SK-N-SH (cell line): ENCODE results near the gene PKN1. TPM values are rescaled to one million over a fixed set of nuclear protein-coding genes. Genes with fewer than 3 reads are reported as not detected.

Experiments used
- CTCF ChIA-PET: fragments of 300-600, 350-600 bp; formaldehyde crosslinking; extraction: SDS; loops from one replicate; lab custom pipeline; 2021; lab: Yijun Ruan, JAX
- POLR2A ChIA-PET: fragments of 350-600 bp; sonication (Branson Sonifier 250); formaldehyde crosslinking; extraction: SDS; loops from one replicate; lab custom pipeline; 2020; ENCODE audit warnings: antibody characterized with exemption, inconsistent platforms; lab: Yijun Ruan, JAX
- DNase-seq: peaks from one replicate; pipeline ENCODE4 v3.0.0; 2012
- H2AFZ ChIP-seq: fragments of 200-600 bp; sonication (generic); 2 replicates; pipeline ENCODE4 v1.8.1; 2016; ENCODE audit warnings: antibody characterized with exemption, mild to moderate bottlenecking, low read depth
- H3F3A ChIP-seq: fragments of 200-600 bp; sonication (generic); replicated peaks from 2 replicates; pipeline ENCODE3; 2016; ENCODE audit warnings: antibody characterized with exemption, mild to moderate bottlenecking; ENCODE audit not compliant: insufficient read depth
- H3K27ac ChIP-seq, 2 experiments: fragments of 200-500 bp in 1 of 2; fragments of 200-600 bp in 1 of 2; sonication (Bioruptor generic) in 1 of 2; sonication (generic), shearing (Covaris generic) in 1 of 2; 2 replicates each; pipeline versions ENCODE4 v1.5.1 to v1.6.1; 2014 to 2016; ENCODE audit warnings: low read depth in 2 of 2, inconsistent platforms in 1 of 2, low read length in 1 of 2, mild to moderate bottlenecking in 1 of 2, mixed read lengths in 1 of 2
- H3K27me3 ChIP-seq: fragments of 200-600 bp; sonication (generic), shearing (Covaris generic); 2 replicates; pipeline ENCODE4 v1.6.1; 2016; ENCODE audit warnings: mixed run types; ENCODE audit not compliant: insufficient read depth
- H3K36me3 ChIP-seq, 2 experiments: fragments of 200-500 bp in 1 of 2; fragments of 200-600 bp in 1 of 2; sonication (Bioruptor generic) in 1 of 2; sonication (generic) in 1 of 2; replicated peaks in 1 of 2; 2 replicates each; pipeline versions ENCODE3 to v1.5.1; 2014 to 2016; ENCODE audit warnings: low read length in 1 of 2, mild to moderate bottlenecking in 1 of 2; ENCODE audit not compliant: insufficient read depth in 2 of 2, control insufficient read depth in 1 of 2
- H3K4me1 ChIP-seq, 2 experiments: fragments of 200-500 bp in 1 of 2; fragments of 200-600 bp in 1 of 2; sonication (Bioruptor generic) in 1 of 2; sonication (generic), shearing (Covaris generic) in 1 of 2; 2 replicates each; pipeline versions ENCODE4 v1.5.1 to v1.6.1; 2014 to 2016; ENCODE audit warnings: low read depth in 1 of 2, low read length in 1 of 2, mixed run types in 1 of 2; ENCODE audit not compliant: insufficient read depth in 2 of 2, control insufficient read depth in 1 of 2
- H3K4me2 ChIP-seq: fragments of 200-600 bp; sonication (generic), shearing (Covaris generic); 2 replicates; pipeline ENCODE4 v1.6.1; 2017; ENCODE audit warnings: mixed run types
- H3K4me3 ChIP-seq, 2 experiments: fragments of 200-500 bp in 1 of 2; fragments of 200-600 bp in 1 of 2; sonication (Bioruptor generic) in 1 of 2; sonication (generic), shearing (Covaris generic) in 1 of 2; 2 replicates each; pipeline versions ENCODE4 v1.5.1 to v1.8.1; 2014 to 2016; ENCODE audit warnings: low read depth in 2 of 2, inconsistent platforms in 1 of 2, low read length in 1 of 2, mild to moderate bottlenecking in 1 of 2, mixed read lengths in 1 of 2, moderate library complexity in 1 of 2
- H3K79me2 ChIP-seq: fragments of 200-600 bp; sonication (generic); 2 replicates; pipeline ENCODE4 v1.8.1; 2017; ENCODE audit warnings: mild to moderate bottlenecking; ENCODE audit not compliant: insufficient read depth
- H3K9ac ChIP-seq: fragments of 200-600 bp; sonication (generic); 2 replicates; pipeline ENCODE4 v1.6.1; 2017; ENCODE audit warnings: mixed run types
- H3K9me2 ChIP-seq: fragments of 200-600 bp; sonication (generic); 2 replicates; pipeline ENCODE4 v1.6.1; 2017; ENCODE audit warnings: mixed run types
- H3K9me3 ChIP-seq: fragments of 200-600 bp; sonication (generic); 2 replicates; pipeline ENCODE4 v1.6.1; 2017; ENCODE audit warnings: mixed run types, mild to moderate bottlenecking, moderate library complexity
- H4K20me1 ChIP-seq: fragments of 200-600 bp; sonication (generic); 2 replicates; pipeline ENCODE4 v1.6.1; 2017; ENCODE audit warnings: mild to moderate bottlenecking, mixed run types; ENCODE audit not compliant: insufficient read depth
- CHD2 ChIP-seq: fragments of 150-350 bp; IDR thresholded peaks from 2 replicates; pipeline ENCODE4 v1.6.1; 2018; ENCODE audit warnings: low read length; ENCODE audit not compliant: partially characterized antibody
- ELF1 ChIP-seq: IDR thresholded peaks from 2 replicates; pipeline ENCODE4 v1.4.0; 2012
- EP300 ChIP-seq, 2 experiments: IDR thresholded peaks; 2 replicates each; pipeline versions ENCODE4 v1.4.0 to v1.6.1; 2012; ENCODE audit warnings: borderline replicate concordance in 1 of 2, low read depth in 1 of 2, low read length in 1 of 2
- FOXJ3 ChIP-seq: sonication (generic); formaldehyde crosslinking; IDR thresholded peaks from 2 replicates; pipeline ENCODE4 v1.5.1; 2020; ENCODE audit warnings: mild to moderate bottlenecking, missing genetic modification reagents
- GABPA ChIP-seq: IDR thresholded peaks from 2 replicates; pipeline ENCODE4 v1.4.0; 2012; ENCODE audit warnings: low read depth, mild to moderate bottlenecking
- GATA2 ChIP-seq: sonication (generic); formaldehyde crosslinking; IDR thresholded peaks from 2 replicates; pipeline ENCODE4 v1.5.0; 2020; ENCODE audit warnings: mild to moderate bottlenecking, missing genetic modification reagents
- NFIC ChIP-seq: IDR thresholded peaks from 2 replicates; pipeline ENCODE4 v1.4.0; 2012; ENCODE audit warnings: borderline replicate concordance
- POLR2AphosphoS5 ChIP-seq: IDR thresholded peaks from 2 replicates; pipeline ENCODE4 v1.6.1; 2012; ENCODE audit warnings: low read depth, low read length
- RAD21 ChIP-seq: IDR thresholded peaks from 2 replicates; pipeline ENCODE4 v1.6.1; 2012; ENCODE audit warnings: mild to moderate bottlenecking, low read length
- RXRA ChIP-seq: IDR thresholded peaks from 2 replicates; pipeline ENCODE4 v1.4.0; 2012; ENCODE audit warnings: low read depth, mild to moderate bottlenecking, borderline replicate concordance
- SIN3A ChIP-seq: IDR thresholded peaks from 2 replicates; pipeline ENCODE4 v1.6.1; 2012; ENCODE audit warnings: low read depth, mild to moderate bottlenecking, low read length, moderate library complexity, borderline replicate concordance
- TAF1 ChIP-seq: IDR thresholded peaks from 2 replicates; pipeline ENCODE4 v1.6.1; 2012; ENCODE audit warnings: low read depth, mild to moderate bottlenecking, low read length, moderate library complexity, borderline replicate concordance
- TCF12 ChIP-seq: IDR thresholded peaks from 2 replicates; pipeline ENCODE4 v1.4.0; 2012
- YY1 ChIP-seq: IDR thresholded peaks from 2 replicates; pipeline ENCODE4 v1.4.0; 2012; ENCODE audit warnings: low read depth, mild to moderate bottlenecking
- WGBS: methylation state at CpG from one replicate; pipeline ENCODE4 v1.1.6; 2017; ENCODE audit warnings: low lambda C conversion rate; 5-methylcytosine and 5-hydroxymethylcytosine counted together
- polyA plus RNA-seq, 3 experiments: library from polyadenylated mRNA; depleted of rRNA; stranded (reverse); fragments of >200 nt; gene quantifications; 2 replicates each; pipeline ENCODE4 v1.2.3, GENCODE V29; 2012
- TF ChIP-seq, protein P1 (sequence below): IDR thresholded peaks from 2 replicates; pipeline ENCODE4 v1.4.0; 2012; ENCODE audit warnings: low read depth, borderline replicate concordance
- TF ChIP-seq, protein P2 (sequence below): fragments of 200-600 bp; sonication (generic); IDR thresholded peaks from 2 replicates; pipeline ENCODE4 v1.6.1; 2017; ENCODE audit warnings: antibody characterized with exemption, mild to moderate bottlenecking, moderate library complexity
- TF ChIP-seq, protein P3 (sequence below): fragments of 150-350 bp; IDR thresholded peaks from 2 replicates; pipeline ENCODE4 v1.6.1; 2017; ENCODE audit warnings: antibody characterized with exemption, low read length, low read depth, borderline replicate concordance
- TF ChIP-seq, protein P4 (sequence below): IDR thresholded peaks from 2 replicates; pipeline ENCODE4 v1.4.0; 2012; ENCODE audit warnings: low read depth
- TF ChIP-seq, protein P5 (sequence below): IDR thresholded peaks from 2 replicates; pipeline ENCODE4 v1.4.0; 2012; ENCODE audit warnings: low read depth, borderline replicate concordance
- TF ChIP-seq, protein P6 (sequence below): fragments of 150-350 bp; IDR thresholded peaks from 2 replicates; pipeline ENCODE4 v1.6.1; 2016; ENCODE audit warnings: mild to moderate bottlenecking, low read depth, low read length

Gene PKN1
- polyA plus RNA-seq (2012; rRNA removed): 68.0 and 99.6 TPM in 2 replicates
- polyA plus RNA-seq (2012; cell fraction: cytosol; rRNA removed): 43.0 and 58.2 TPM in 2 replicates
- polyA plus RNA-seq (2012; cell fraction: nucleus; rRNA removed): 85.8 and 112 TPM in 2 replicates

DNA sequence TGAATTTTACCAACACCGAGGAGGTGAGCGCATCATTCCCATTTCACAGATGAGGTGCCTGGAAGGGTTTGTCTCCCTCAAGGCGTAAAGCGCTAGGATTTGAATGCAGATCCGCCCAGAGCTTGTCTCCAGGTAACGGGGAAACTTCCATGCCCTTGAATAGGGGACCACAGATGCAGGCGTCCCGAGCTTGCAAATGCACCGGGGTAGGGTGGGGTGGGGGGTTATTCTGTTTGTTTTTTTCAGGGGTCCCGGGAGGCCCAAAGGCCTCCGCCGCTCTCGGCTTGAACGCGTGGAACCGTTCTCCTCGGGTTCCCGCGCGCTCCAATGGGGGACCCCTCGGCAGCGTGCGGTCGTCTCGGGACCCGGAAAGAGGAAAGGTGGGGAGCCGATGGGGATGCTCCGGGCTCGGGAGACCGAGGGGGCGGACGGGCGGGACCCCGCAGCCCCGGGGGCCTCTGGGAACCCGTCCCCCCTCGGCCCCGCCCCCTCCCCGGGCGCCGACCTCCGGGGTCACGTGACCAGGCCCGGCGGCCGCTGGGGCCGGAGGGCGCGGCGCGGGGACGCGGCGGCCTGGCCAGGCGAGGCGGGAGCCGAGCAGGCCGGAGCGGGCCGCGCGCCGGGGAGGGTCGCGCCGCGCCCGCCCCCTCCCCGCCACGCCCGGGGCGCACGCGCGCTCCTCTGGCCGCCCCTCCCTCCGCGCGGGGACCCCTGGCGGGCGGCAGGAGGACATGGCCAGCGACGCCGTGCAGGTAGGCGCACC, at the start of gene PKN1:
PKN1 (plus strand) TSS at position 516 of the 763 bp plus-strand sequence; CDS start at position 732, 216 bp downstream.
- ChIA-PET POLR2A (interaction anchor here (1.1 kb wide), 1 partner anchor 13 kb away, joined by 5 read pairs; no protein-coding TSS in a partner anchor), CTCF (interaction anchor here (0.6 to 1.0 kb wide), 5 partner anchors 10 to 296 kb away, joined by 3 read pairs; partner anchors contain the start of gene ASF1B)
- no peaks in the 10 kb centered on the region for H3K27me3 ChIP-seq
- no peaks in the 10 kb centered on the region for H3K9me3 ChIP-seq
- peak; percentile 95 for DNase-seq
- 42% methylated on average over 8 of the region's 85 CpGs for WGBS
- no peaks in the 10 kb centered on the region for H3K36me3 ChIP-seq
- no peak for TF ChIP-seq GABPA
- TF ChIP-seq EP300 (IDR thresholded peaks at IDR 0.05; ENCODE audit: borderline replicate concordance in 1 of 2, low read depth in 1 of 2, low read length in 1 of 2): no peak
- TF ChIP-seq, protein P1, sequence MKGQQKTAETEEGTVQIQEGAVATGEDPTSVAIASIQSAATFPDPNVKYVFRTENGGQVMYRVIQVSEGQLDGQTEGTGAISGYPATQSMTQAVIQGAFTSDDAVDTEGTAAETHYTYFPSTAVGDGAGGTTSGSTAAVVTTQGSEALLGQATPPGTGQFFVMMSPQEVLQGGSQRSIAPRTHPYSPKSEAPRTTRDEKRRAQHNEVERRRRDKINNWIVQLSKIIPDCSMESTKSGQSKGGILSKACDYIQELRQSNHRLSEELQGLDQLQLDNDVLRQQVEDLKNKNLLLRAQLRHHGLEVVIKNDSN: peak; percentile 83
- TF ChIP-seq TAF1: 0 out of 2 replicates have a peak, but pooled peaks have one; percentile 14
- TF ChIP-seq, protein P2, sequence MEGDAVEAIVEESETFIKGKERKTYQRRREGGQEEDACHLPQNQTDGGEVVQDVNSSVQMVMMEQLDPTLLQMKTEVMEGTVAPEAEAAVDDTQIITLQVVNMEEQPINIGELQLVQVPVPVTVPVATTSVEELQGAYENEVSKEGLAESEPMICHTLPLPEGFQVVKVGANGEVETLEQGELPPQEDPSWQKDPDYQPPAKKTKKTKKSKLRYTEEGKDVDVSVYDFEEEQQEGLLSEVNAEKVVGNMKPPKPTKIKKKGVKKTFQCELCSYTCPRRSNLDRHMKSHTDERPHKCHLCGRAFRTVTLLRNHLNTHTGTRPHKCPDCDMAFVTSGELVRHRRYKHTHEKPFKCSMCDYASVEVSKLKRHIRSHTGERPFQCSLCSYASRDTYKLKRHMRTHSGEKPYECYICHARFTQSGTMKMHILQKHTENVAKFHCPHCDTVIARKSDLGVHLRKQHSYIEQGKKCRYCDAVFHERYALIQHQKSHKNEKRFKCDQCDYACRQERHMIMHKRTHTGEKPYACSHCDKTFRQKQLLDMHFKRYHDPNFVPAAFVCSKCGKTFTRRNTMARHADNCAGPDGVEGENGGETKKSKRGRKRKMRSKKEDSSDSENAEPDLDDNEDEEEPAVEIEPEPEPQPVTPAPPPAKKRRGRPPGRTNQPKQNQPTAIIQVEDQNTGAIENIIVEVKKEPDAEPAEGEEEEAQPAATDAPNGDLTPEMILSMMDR: no peak
- TF ChIP-seq, protein P3, sequence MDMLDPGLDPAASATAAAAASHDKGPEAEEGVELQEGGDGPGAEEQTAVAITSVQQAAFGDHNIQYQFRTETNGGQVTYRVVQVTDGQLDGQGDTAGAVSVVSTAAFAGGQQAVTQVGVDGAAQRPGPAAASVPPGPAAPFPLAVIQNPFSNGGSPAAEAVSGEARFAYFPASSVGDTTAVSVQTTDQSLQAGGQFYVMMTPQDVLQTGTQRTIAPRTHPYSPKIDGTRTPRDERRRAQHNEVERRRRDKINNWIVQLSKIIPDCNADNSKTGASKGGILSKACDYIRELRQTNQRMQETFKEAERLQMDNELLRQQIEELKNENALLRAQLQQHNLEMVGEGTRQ: no peak
- TF ChIP-seq, protein P4, sequence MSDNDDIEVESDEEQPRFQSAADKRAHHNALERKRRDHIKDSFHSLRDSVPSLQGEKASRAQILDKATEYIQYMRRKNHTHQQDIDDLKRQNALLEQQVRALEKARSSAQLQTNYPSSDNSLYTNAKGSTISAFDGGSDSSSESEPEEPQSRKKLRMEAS: peak; percentile 9; the same call in 1 of the 2 replicates
- TF ChIP-seq CHD2: no peak
- TF ChIP-seq, protein P5, sequence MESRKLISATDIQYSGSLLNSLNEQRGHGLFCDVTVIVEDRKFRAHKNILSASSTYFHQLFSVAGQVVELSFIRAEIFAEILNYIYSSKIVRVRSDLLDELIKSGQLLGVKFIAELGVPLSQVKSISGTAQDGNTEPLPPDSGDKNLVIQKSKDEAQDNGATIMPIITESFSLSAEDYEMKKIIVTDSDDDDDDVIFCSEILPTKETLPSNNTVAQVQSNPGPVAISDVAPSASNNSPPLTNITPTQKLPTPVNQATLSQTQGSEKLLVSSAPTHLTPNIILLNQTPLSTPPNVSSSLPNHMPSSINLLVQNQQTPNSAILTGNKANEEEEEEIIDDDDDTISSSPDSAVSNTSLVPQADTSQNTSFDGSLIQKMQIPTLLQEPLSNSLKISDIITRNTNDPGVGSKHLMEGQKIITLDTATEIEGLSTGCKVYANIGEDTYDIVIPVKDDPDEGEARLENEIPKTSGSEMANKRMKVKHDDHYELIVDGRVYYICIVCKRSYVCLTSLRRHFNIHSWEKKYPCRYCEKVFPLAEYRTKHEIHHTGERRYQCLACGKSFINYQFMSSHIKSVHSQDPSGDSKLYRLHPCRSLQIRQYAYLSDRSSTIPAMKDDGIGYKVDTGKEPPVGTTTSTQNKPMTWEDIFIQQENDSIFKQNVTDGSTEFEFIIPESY: no peak
- TF ChIP-seq TCF12: no peak
- peak; percentile 77 for TF ChIP-seq POLR2AphosphoS5
- no peak for TF ChIP-seq RAD21
- TF ChIP-seq ELF1: no peak
- no peak for TF ChIP-seq FOXJ3 (CRISPR knock-in tag)
- no peak for TF ChIP-seq GATA2 (CRISPR knock-in tag)
- TF ChIP-seq, protein P6, sequence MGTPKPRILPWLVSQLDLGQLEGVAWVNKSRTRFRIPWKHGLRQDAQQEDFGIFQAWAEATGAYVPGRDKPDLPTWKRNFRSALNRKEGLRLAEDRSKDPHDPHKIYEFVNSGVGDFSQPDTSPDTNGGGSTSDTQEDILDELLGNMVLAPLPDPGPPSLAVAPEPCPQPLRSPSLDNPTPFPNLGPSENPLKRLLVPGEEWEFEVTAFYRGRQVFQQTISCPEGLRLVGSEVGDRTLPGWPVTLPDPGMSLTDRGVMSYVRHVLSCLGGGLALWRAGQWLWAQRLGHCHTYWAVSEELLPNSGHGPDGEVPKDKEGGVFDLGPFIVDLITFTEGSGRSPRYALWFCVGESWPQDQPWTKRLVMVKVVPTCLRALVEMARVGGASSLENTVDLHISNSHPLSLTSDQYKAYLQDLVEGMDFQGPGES: no peak
- no peak for TF ChIP-seq NFIC
- no peak for TF ChIP-seq RXRA
- no peak for TF ChIP-seq YY1
- TF ChIP-seq SIN3A: no peak
- TF ChIP-seq, all 33 proteins: peak for 4
- peak within 1 kb of the TSS; percentile 100 for H3K4me2 ChIP-seq
- peaks cover 56% of the 10 kb centered on the region for H3K79me2 ChIP-seq
- peak within 1 kb of the TSS; percentile 64 to 74 for H3K4me3 ChIP-seq
- H3K27ac ChIP-seq: peak within 1 kb of the TSS; percentile 69 to 88
- H3F3A ChIP-seq: peaks cover 13% of the 10 kb centered on the region
- no peaks in the 10 kb centered on the region for H3K9me2 ChIP-seq
- peak within 1 kb of the TSS; percentile 82 for H3K9ac ChIP-seq
- H3K4me1 ChIP-seq: peaks cover 6 to 15% of the 10 kb centered on the region in 2 experiments; a peak in 3 of 4 replicates
- H4K20me1 ChIP-seq: peaks cover 16% of the 10 kb centered on the region; the same call in 1 of the 2 replicates
- H2AFZ ChIP-seq: peak within 1 kb of the TSS; percentile 94
